NCI-H1417 treated with DMSO at 0.1 percent for 48 hours (cell line): ENCODE measurements around the gene NKG7.
"Not testable (repeated sequence)": the region's sequence is repeated elsewhere in the genome, so short reads cannot be mapped to it uniquely, and the experiment has no call there.

Experiments
- DNase-seq: peaks from one replicate; lab custom pipeline; 2025; lab: John Stamatoyannopoulos, UW

Gene NKG7, protein sequence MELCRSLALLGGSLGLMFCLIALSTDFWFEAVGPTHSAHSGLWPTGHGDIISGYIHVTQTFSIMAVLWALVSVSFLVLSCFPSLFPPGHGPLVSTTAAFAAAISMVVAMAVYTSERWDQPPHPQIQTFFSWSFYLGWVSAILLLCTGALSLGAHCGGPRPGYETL

DNA sequence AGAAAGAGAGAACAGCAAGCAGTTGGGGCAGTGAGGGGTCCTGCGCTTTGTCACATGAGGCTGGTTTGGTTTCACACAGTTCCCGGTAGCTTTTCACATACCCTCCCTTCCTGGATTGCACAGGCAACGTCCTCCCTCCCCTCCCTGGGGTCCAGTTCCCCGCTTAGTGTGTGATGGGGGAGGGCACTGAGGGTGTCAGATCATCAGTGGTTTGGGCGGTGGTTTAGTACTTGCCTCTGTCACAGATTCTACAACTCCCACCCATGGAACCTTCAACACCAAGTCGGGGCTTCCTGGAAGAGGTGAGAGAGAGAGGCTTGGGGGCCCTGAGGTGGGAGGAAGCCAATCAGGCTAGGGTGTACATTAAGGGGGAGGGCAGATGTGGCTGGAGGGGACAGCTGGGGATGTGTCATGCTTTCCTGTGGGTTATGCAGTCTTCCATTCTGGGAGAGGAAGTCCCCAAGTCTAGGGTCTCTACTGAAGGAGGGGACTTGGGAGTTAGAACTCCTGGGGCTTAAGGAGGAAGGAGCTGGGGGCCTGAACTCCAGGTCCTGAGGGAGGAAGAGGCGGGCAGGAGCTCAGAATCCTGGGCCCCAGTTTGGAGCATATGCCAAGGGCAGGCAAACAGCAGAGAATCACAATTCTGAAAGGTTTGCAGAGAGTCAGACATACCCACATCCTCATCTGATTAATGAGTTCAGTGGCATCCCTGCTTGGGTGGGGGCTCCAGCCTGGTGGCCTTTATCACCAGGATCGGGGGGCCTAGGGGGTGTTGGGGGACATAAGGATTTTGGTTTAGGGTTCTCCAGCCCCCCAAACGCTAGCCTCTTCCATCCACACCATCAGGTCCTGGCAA, at the start of gene NKG7:
Gene NKG7 (minus strand): TSS at position 6 of the 856 bp plus-strand sequence. CDS start 119 bp downstream, outside the sequence.
- no peak for DNase-seq

DNA sequence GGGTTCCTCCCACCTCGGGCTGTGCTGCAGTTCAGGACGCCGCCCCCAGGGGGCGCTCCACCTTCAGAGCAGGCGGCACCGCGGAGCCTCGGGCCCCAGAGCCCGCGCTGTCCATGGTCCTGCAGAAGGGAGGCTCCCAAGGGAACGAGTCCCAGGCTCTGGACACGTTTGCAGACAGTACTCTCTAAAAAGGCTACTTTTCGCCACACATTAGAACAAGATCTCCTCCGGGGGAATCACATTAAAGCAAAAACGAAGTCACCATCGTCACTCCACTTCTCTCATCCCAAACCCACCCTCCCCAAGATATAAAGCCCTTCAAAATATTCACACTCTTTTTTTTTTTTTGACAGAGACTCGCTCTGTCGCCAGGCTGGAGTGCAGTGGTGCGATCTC, 49.6 kb upstream of the NKG7 start:
- no peak for DNase-seq

DNA sequence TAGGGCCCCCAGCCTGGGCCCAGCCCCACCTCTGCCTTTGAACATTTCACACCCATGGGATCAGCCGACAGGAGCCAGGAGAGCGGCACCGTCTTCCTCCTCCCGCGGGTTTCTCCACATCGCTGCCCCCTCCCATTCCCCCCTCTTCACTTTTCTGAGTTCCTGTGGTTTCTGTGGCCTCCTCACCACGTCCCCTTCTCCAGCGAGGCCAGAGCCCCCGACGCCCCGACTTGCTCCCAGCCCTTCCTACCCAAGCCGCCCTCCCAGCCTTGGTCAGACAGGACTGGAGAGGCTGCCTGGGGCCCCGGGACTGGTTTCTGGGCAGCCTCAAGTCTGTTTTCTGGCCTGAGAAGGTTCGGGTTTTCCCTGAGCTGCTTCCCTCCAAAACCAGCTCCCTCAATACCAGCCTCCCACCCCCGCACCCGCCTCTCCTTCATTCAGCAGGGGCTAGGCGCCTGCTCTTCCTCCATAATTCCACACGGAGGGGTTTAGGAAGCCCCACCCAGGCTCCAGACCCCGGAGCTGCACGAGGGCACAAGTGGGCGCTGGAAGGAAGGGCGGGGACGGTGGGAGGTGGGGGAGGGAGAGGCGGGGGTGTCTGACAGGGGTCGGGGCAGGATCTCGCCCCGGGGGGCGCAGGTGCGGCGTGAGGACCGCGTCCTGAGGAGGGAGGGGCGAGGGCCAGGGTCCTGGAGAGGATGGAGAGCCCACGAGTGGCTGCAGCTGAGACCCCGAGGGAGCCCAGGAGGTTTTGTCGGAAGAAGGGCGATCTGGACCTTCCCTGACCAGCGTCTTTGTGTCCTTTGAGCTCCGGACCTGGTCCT, 49.0 kb upstream of the NKG7 start:
- DNase-seq = no peak

DNA sequence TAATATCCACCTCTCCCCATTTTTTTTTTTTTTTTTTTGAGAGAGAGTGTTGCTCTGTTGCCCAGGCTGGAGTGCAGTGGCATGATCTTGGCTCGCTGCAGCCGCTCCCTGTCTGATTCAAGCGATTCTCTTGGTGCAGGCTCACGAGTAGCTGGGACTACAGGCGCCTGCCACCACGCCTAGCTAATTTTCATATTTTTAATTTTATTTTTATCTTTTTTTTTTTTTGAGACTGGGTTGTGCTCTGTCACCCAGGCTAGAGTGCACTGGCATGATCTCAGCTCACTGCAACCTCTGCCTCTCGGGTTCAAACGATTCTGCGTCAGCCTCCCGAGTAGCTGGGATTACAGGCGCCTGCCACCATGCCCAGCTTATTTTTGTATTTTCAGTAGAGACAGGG, 48.1 kb upstream of the NKG7 start:
- not testable (repeated sequence) for DNase-seq

DNA sequence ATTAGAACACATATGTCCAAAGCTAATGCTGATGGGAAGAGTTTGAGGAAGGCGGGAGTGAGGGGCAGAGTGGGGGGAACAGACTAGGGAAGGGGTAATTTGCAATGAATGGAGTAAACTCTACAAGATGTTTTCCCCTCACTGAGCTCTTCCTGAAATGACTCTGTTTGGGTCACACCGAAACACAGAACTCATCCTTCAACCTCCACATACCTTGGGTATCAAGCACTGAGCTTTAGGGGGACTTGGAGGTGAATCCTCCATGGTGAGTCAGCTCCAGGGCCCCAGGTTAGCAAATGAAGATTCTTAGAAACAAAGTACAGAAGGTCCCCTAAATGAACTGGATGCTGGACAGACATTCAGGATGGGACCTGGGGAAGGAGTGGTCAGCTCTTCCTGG, 46.3 kb upstream of the NKG7 start:
- DNase-seq = no peak

DNA sequence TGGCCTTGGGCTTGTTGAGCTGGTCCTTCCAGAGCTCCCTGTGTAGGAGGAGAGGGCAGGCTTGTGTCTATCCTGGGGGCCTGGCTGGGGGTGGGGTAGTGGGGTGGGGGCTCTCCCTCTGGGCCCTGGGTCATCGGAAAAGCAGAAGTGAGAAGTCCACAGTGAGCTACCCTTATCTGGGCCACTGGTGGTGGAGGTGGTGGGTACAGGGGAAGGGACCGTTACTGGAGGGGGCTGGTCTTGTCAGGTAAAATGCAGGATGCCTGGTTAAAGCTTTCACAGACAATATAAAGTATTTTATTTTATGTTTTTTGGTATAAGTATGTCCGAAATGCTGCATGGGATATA, 45.3 kb upstream of the NKG7 start:
- no peak for DNase-seq

DNA sequence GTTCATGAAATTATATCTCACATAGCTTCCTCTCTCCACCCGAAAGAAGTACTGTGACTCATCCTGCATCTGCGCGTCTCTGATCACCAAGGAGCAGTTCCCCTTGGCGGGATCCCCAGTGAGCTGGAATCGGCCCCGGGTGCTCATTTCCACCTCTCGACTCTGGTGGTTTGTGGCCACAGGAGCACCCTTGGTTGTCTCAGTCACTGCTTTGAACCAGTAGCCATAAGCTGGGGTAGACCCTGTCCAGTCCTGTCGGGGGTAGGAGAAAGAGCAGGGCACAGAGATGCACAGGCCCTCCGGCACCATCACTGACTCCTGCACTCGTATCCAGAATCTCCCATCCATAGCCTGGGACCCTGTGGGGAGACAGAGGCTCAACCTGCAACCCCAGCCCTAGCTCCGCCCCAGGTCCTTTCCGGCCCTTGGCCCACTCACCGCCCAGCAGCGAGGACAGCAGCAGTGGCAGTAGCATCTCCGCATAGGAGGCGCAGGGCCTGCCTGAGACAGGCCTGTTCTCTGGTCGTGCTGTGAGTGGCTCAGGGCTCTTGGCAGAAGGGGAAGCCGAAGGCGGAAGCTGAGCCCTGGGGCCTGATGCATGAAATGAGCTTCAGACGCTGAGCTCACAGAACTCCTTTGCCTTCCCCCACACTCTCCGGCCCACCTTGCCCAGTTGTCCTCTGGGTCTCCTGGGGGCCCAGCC, 44.8 kb upstream of the NKG7 start, which contains the start of gene SIGLEC10:
Gene SIGLEC10 (minus strand): TSS at position 536 of the 703 bp plus-strand sequence. CDS start 61 bp downstream, at position 475.
- DNase-seq = no peak

DNA sequence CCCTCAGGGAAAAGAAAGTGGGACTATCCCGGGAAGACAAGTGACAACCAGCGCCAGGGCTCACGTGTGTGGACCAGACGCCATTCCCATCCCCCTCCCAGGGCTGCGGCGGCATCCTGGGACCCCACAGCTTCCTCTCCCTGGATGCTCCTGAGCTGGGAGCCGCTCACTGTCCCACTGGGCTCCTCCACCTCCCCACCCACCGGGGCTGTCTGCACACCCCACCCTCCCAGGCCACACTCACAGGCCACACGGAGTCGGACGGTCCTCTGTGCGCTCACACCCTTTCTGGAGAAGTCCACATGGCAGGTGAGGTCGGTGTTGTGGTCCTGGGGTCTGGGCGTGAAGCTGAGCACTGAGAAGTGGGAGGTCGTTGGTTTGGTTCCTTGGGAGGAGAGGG, 44.0 kb upstream of the NKG7 start:
- DNase-seq = not testable (repeated sequence)

DNA sequence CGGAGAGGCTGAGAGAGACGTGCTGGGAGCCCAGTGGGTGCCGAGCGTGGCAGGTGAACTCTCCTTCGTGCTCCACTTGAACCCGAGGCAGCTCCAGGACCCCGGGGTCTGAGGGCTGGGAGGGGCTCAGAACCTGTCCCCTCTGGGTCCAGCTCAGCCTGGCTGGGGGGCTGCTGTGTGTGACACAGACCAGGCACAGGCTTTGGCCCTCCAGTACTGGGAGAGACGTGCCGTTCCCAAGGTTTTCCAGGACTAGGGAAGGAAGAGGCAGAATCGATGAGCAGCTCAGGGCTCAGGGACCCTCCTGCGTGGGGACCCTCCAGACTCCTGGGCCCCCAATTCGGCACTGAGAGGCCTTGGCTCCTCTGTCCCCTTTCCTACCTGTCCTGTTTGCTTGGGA, 42.7 kb upstream of the NKG7 start:
- no peak for DNase-seq

DNA sequence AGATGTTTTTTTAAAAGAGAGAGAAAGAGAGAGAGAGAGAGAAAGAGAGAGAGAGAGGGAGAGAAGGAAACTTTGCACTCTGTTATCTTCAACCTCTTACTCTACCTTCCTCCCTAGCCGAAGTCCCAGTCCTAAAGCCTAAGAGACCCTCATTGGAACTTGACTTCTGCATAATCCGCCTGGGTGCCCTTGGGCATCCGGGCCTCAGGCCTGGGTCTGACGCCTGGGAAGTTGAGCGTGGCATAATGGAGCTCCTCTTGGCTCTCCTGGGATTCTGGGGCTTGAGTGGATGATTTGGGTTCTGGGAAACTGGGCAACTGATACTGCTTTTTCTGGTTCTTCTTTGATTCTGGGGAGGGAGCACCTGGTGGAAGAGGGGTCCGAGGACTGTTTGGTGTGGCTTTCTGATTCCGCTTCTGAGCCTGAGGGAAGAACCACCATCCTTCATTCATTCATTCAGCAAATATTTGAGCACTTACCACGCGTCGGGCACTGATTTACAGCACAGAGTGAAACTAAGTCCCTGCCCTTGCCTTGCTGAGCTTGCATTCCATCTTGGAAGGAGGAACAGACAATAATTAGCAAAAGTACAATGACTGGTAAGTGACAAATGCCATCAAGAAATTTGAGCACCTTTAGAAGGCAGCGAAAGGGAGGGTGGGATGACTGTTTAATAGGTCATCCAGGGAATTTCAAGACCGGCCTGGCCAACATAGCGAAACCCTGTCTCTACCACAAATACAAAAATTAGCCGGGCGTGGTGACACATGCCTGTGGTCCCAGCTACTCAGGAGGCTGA, 38.7 kb upstream of the NKG7 start:
- no peak for DNase-seq

DNA sequence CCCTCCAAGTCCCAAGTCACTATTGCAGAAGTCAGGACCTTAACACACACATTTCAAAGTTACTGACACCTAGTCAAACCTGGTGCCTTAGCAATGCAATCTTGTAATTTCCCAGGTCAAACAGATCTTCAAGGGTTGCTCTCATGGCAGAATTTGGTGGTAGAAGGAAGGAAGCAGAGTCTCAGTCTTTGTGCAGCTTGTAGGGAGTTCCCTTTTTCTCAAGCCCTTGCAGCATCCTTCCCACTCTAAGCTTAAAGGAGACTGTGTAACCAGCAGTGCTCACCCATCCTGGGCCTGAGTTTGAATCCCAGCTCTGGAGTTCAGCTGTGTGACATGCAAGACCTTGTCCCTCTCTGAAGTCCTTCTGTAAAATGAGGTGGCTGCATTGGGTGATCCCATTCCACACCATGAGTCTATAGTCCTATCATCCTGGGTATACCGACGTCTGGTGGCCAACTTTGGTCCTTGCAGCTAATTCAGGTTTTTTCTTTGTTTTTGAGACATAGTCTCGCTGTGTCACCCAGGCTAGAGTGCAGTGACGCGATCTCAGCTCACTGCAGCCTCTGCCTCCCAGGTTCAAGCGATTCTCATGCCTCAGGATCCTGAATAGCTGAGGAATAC, 35.2 kb upstream of the NKG7 start:
- no peak for DNase-seq

DNA sequence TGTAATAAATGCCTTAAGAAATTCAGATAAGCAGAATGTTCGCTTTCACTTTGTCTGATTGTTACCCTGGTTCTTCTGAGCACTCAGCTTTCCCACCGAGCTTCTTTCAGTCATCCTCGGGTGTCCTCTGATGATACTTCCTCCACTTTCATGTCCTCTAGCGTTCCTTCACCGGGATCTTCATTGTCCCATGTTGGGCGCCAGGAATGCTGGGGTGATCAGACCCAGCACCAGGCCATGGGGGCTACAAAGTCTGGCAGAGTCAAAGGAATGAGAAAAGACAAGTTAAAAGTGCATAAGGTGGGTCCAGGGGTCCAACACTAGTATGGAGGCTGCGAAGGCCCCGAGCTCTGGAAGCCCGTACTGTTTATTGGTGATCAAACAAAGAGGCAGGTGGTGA, 29.7 kb upstream of the NKG7 start:
- DNase-seq = no peak

DNA sequence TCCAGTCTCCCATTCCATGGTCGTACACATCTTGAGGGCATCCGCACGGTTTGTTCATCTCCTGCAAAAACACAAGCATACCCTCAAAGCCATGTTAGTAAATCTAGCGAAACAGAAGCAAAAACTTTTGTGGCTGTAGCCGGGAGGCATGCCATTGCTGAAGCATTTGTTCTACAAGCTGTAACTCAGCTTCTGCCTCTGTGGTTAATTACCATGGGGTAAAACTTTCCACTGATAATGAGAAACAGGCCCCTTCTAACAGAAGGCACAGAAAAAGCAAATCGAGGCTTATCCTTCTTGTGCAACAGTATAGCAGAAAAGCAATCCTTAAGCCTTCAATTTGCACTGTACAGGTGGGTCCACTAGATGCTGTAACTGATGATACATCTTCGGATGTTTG, 27.5 kb upstream of the NKG7 start:
- not testable (repeated sequence) for DNase-seq

DNA sequence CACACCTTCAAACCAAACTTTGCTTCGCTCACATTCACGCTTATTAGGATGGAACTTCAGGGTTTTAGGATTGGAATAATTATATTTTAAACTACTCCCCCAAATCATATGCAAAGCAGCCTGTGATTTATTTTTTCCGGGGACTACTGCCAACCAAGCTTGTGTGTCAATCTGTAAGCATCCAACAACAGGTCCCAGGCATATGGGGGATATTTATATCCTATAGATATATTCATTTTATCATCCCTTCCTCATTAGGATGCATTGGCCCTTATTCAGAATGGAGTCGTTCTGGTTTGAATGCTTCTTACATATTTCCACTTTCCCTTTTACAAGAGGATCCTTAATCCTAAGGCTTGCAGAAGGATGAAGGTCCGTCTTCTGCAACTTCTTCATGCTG, 26.8 kb upstream of the NKG7 start:
- DNase-seq = no peak

DNA sequence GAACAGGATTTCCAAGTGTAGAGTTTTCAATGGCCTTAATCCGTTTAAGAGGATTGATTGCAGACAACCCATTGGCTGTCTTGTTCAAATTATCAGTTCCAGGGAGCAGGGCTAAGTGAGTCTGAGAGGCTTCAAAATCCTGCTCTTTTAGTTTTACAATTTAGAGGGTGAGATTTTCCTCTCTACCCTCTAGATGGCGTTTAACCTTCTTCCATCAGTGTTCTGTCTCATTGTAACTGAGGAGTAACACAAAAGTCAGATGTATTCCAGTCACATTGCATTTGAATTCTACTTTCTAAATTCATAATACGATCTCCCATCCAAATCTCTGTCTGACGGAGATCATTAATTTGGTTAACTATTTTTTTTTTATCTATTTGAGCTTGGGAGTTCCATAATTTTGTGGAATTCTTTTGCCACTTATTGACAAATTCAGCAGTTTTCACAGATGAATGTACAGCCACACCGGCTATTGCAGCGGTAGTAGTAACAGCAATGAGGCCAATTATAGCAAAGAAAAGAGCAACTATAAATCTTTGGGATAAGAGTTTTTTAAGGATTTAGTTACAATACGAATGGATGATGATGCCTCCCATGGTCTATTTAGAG, 25.7 kb upstream of the NKG7 start:
- no peak for DNase-seq

DNA sequence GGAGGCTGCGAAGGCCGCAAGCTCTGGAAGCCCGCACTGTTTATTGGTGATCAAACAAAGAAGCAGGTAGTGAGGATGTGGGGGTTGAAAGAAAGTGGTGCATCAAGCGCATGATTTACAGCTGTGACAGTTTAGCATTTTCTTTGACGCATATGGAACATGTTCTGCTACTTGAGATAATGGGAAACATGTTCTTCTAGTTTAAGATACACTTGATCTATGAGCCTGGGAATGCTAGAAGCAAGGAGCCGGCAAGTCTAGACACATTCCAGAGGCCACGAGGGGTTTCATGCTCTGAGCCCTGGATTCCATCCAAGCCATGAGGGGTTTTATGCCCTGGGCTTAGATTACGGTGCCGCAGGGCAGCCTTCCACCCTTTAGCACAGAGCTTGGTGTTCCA, 25.0 kb upstream of the NKG7 start:
- not testable (repeated sequence) for DNase-seq

DNA sequence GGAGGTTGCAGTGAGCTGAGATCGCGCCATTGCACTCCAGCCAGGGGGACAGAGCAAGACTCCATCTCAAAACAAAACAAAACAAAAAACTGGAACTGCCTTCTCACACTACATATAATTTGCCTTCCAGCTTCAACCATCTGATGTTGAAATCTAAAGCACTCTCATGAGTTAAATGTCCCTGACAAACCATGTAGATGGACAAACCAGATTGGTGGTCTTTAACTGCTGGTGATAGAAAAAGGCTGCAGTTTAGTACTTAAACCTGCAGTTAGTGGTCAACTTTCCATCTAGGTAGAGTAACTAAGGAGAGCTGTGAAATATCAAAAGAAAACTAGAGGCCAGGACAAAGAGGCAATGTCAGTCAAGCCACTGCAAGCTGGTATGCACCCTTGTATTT, 23.7 kb upstream of the NKG7 start:
- no peak for DNase-seq

DNA sequence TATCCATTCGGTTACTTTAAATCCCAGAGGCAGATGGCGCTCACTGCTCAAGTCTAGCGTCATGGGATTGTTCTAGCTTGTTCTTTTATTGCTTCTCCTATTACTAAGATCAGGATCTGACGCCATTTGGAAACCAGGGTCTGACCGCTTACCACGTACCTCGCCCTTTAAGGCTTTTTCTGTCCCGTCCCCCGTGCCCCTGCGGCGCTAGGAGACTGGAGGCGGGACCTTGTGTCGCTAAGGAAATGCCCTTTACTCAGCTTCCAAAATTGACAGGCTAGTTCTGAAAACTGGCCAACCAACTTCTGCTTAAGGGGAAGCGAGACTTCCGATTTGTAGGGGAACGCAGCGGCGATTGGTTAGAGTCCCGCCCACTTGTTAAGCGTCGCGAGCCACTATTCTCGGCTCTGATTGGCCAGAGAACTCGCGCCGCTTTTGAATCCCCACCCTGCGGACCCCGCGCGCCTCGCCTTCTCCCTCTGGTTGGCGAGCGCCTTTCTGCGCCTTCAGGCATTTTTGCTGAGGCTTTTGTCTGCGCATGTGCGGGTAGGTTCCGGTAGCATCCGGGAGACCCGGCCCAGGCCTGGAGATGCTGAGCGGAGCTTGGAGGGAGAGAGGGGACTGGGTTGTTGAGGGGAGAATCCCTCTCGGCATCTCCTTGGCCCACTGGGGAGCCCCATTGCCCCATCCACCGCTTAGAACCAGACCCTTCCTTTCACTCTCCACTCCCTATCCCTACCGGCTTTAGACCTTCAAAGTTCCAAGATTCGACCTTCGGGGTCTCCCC, 21.8 kb upstream of the NKG7 start:
- DNase-seq = no peak

DNA sequence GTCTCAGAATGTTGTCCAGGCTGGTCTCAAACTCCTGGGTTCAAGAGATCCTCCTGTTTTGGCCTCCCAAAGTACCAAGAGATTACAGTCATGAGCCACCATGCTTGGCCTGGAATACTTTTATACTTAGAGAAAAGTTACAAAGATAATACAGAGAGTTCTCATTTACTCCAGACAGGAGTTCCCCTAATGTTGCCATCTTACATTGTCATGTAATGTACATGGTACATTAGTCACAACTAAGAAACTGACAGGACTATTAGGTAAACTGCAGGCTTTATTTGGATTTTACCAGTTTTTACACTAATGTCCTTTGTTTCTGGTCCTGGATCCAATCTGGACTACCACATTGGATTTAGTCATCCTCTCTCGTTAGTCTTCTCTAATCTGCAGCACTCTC, 20.2 kb upstream of the NKG7 start:
- no peak for DNase-seq
